ENCODE results near the gene TNFSF9. TPM values are rescaled to one million over a fixed set of nuclear protein-coding genes. Genes with fewer than 3 reads are reported as not detected.
"Not testable (repeated sequence)": the region's sequence is repeated elsewhere in the genome, so short reads cannot be mapped to it uniquely, and the experiment has no call there.

Gene TNFSF9
- total RNA-seq, 1 experiment from 2014 or later, result 35.4 TPM

DNA sequence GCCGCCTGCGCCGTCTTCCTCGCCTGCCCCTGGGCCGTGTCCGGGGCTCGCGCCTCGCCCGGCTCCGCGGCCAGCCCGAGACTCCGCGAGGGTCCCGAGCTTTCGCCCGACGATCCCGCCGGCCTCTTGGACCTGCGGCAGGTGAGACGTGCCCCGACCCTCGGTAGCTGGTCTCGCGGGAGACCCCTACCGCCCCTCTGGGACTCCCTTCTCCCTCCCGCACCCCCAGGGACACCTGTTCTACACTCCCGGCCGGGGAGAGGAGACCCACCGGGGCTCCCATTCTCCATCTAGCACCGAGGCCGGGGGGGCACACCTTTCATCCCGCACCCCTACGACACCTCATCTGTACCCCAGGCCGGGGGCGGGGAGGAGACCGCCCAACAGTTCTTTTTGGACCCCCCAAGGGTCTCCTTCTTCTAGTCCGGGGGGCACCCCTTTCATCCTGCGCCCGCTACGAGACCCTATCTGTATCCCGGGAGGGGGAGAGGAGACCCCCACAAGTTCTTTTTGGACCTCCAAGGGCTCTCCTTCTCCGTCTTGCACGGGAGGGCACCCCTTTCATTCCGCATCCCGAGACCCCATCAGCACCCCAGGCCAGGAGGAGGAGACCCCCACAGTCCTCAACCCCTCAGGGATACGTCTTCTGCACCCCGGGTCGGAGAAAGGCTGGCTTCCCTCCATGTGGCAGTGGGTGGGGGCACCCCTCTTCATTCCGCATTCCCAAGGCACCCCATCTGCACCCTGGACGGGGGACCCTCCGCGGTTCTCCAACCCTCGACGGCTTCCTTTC is 533 bp downstream of the TNFSF9 start:
- no peak for DNase-seq (ENCODE audit: extremely low read depth, low read depth)

DNA sequence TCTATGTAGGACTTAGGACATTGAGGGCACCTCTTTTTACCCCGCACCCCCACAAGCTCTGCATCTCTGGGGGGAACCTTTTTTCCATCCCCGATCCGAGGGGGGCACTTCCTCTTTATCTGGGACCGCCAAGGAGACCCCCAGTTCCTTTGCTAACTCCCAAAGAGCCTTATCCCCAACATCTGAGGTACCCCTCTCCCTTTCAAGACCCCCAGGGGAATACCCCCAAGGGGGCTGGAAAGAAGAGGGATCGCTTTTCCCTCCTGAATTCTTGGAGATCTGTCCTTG is 1.1 kb downstream of the TNFSF9 start:
- DNase-seq (ENCODE audit: extremely low read depth, low read depth), result no peak

DNA sequence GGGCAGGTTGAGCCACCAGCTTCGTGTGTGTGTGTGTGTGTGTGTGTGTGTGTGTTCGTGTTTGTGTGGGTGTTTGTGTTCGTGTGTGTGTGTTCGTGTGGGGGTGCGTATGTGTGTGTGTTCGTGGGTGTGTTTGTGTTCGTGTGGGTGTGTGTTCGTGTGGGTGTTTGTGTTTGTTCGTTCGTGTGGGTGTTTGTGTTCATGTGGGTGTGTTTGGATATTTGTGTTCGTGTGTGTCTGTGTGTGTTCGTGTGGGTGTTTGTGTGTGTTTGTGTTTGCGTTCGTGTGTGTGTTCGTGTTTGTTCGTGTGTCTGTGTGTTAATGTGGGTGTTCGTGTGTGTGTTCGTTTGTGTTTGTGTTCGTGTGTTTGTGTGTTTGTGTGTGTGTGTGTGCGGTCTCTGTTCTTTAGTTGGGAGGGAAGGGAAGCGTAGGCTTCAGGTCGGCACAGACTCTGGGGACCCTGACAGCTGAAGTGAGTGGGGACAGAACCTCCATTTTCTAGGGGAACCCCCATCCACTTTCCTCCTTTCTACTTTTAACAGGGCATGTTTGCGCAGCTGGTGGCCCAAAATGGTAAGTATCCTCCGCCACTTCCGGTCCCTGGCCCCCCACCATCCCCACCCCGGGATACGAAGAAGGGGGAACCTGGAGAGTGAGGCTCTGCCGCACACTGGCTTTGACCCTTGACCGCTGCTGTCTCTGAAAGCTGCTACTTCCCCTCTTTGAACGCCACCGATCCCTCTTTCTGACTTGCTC is 1.6 kb downstream of the TNFSF9 start:
- DNase-seq (ENCODE audit: extremely low read depth, low read depth), result no peak

DNA sequence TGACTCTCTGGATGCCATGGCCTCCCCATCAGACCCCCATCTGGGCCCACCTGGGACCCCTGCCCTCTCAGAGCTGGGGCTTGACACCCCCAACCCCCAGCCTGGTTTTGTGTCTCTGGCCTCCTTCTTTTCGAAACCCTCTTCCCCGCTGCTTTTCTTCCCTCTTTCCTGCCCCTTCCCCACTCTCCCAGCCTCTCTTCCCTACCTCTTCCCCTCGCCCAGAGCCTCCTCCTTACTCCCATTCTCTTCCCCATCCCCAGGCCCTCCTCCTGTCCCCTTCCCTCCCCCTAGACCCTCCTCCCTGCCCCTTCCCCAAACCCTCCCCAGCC is 2.1 kb downstream of the TNFSF9 start:
- DNase-seq (ENCODE audit: extremely low read depth, low read depth), result no peak

DNA sequence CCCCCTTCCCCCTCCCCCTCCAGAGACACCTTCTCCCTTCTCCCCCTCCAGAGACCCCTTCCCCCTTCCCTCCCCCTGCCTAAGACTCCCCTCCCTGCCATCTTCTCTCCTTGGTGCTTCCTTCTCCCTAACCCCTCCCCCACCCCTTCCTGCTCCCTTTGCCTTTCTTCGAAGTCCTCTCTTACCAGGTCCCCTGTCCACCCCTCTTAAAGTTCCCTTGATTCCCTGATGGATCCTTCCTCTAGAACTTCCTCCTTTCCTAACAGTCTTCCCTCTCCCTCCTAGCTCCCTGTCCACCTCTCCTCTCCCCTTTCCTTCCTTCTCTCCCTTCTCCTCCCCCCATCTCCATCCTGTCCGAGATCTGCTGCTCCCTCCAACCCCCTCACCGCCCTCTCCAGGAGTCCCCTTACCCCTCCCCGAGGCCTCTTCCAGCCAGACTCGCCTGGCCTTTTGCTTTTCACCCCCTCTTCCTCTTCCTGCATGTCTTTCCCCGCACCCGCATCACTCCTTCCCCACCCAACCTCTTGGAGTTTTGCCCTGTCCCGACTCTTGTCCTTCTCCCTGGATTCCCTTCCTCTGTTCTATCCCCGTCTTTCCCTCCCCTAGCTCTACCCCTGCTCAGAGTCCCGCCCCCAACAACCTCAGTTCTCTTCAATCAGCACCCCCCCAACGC is 3.1 kb downstream of the TNFSF9 start:
- no peak for DNase-seq (ENCODE audit: extremely low read depth, low read depth)

DNA sequence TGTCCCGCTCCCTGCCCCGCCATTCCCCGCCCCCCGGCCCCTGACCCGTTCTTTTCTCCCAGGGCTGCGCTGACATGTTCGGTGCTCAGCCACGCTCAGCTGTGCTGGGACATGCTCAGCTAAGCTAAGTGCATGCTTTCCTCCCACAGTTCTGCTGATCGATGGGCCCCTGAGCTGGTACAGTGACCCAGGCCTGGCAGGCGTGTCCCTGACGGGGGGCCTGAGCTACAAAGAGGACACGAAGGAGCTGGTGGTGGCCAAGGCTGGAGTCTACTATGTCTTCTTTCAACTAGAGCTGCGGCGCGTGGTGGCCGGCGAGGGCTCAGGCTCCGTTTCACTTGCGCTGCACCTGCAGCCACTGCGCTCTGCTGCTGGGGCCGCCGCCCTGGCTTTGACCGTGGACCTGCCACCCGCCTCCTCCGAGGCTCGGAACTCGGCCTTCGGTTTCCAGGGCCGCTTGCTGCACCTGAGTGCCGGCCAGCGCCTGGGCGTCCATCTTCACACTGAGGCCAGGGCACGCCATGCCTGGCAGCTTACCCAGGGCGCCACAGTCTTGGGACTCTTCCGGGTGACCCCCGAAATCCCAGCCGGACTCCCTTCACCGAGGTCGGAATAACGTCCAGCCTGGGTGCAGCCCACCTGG is 3.7 kb downstream of the TNFSF9 start:
- no peak for DNase-seq (ENCODE audit: extremely low read depth, low read depth)

DNA sequence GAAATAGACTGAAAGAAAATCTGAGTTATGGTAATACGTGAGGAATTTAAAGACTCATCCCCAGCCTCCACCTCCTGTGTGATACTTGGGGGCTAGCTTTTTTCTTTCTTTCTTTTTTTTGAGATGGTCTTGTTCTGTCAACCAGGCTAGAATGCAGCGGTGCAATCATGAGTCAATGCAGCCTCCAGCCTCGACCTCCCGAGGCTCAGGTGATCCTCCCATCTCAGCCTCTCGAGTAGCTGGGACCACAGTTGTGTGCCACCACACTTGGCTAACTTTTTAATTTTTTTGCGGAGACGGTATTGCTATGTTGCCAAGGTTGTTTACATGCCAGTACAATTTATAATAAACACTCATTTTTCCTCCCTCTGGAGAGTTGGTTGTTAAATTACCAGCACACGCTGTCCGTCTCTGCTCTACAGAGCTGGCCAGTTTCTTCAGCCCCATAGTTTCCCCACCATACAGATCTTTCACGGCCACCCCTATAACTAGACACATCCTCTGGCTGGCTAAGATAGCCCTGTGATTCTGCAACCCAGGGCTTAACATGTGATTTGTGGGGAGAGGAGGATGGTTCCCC is 4.8 kb downstream of the TNFSF9 start:
- no peak for DNase-seq (ENCODE audit: extremely low read depth, low read depth)

DNA sequence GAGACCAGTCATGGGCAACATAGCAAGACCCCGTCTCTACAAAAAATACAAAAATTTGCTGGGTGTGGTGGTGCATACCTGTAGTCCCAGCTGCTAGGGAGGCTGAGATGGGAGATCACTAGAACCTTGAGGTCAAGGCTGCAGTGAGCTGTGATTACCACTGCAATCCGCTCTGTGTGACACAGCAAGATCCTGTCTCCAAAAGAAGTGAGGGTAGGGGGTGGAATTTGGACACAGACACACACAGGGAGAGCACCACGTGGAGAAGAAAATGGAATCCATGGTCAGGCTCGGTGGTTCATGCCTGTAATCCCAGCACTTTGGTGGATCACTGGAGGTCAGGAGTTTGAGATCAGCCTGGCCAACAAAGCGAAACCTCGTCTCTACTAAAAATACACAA is 8.7 kb downstream of the TNFSF9 start:
- DNase-seq (ENCODE audit: extremely low read depth, low read depth), result no peak

DNA sequence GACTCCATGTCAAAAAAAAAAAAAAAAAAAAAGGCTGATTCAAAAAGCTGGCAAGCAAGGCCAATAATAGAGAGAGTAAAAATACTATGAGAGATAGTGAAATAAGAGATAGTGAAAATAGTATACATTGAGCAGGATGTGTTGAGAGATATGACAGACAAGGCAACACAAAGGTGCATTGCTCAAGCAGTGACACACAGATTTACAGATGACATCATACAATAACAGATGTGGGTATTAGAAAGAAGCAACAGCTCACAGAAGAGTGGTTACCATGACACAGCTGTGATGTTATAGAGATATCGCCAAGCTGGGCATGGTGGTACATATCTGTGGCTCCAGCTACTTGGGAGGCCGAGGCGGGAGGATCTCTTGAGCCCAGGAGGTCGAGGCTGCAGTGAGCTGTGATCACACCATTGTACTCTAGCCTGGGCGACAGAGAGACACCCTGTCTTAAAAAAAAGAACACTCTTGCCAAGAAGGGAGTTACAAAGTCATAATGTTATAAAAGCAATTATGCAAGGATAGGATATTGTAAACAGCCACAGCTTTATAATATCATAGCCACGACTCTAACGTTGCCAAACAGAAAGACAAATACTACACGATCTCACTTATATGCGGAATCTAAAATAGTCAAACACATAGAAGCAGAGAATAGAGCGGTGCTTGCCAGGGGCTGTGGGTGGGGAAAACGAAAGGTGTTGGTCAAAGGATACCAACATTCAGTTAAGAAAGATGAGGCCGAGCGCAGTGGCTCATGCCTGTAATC is 10.3 kb downstream of the TNFSF9 start:
- no peak for DNase-seq (ENCODE audit: extremely low read depth, low read depth)

DNA sequence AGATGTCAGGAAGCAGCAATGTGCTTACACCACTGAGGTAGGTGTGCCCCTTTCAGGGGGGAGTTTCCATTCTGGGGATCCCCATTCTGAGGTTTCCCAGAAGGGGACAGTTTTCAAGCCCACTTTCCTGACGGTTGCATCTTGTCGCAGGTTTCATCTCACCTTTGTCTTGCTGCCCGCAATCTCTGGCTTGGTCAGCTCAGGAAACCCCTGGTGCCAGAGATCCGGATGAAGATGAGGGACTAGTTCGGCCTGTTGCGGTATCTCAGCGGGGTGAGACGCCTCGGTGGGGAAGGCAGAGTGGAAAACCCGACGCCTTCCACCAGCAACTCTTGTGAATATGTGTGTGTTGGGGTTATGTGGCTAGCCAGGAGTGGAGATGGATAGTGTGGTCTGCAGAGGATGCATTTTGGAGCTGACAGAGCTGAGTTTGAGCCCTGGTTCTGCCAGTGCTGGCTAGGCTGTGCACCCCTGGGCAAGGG is 13.1 kb downstream of the TNFSF9 start:
- DNase-seq (ENCODE audit: extremely low read depth, low read depth), result no peak

DNA sequence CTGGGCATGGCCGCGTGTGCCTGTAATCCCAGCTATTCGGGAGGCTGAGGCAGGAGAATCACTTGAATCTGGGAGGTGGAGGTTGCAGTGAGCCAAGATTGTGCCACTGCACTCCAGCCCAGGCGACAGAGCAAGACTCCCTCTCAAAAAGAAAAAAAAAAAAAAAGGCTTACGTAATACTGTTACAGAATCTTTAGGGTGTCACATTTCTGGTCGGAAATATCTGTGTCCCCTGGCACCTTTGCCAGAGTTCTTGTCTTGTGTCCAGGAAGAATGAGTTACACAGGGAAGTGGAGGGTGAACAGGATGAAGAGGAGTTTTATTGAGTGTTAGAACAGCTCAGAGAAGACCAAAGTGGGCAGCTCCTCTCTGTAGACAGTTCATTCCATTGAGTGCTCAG is 19.9 kb downstream of the TNFSF9 start:
- DNase-seq (ENCODE audit: extremely low read depth, low read depth), result not testable (repeated sequence)

DNA sequence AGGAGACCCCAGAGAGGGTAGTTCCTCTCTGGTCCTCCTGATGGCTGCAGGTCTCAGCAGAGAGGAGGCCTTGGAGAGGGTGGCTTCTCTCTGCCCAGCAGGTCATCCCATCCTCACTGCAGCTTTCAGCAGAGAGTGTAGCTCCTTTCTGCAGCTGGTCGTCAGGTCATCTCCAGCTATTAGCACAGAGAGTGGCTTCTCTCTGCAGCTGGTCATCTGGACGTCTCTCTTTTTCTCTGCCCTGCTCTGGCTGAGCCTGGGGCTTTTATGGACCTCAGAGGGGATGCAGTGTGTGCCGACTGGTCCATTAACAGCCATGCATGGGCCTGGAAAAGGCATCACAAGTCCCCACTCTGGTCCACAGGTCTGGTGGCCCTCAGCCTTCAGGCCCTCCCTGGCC is 20.3 kb downstream of the TNFSF9 start:
- no peak for DNase-seq (ENCODE audit: extremely low read depth, low read depth)

DNA sequence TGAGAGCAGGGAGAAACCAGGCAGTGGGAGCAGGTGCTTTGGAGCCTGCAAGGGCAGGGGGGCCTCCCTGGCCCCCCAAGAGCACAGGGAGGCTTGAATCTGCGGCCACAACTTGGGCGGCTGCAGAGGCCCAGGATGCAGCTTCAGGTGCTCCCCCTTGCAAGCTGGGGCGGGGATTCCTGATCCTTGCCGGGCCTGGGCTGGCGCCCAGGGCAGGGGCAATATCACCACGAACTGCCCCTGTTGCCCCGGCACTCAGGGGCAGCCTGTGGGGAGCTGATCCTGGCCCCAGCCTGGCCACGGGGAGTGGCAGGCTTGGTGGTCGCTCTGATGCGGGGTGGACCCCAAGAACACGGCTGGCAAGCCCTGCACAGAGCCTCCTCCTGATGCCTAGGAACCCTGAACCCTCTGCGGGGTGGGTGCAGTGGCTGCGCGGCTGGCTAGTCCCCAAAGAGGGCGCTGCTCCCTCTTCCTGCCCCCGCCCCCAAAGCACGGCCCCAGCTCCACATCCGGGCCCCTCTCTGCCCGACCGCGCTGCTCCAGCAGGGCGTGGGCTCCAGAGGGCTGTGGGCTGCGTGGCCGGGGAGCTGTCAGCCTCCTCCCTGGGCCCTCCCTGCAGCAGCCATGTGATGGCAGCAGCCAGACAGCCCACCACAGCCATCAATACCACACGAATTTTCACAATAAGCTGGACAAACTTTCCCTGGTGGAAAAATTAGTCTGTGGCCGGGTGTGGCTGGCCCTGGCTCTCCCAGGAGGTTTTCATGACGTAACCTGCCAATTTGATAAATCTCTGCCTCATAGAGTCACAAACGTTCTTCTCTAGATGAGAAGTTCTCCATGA is 21.0 kb downstream of the TNFSF9 start:
- DNase-seq (ENCODE audit: extremely low read depth, low read depth), result peak; percentile 62

DNA sequence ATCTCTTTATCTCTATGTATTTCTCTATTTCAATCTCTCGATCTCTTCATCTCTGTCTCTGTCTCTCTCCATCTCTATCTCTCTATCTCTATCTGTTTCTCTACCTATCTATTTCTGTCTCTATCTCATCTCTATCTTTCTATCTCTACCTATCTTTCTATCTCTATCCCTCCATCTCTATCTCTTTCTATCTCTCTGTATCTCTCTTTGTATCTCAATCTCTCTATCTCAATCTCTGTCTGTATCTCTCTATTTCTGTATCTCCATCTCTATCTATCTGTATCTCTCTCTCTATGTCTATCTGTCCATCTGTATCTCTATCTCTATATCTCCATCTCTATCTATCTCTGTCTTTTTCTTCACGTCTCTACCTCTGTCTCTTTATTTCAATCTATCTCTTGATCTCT is 25.2 kb downstream of the TNFSF9 start:
- DNase-seq (ENCODE audit: extremely low read depth, low read depth), result no peak

DNA sequence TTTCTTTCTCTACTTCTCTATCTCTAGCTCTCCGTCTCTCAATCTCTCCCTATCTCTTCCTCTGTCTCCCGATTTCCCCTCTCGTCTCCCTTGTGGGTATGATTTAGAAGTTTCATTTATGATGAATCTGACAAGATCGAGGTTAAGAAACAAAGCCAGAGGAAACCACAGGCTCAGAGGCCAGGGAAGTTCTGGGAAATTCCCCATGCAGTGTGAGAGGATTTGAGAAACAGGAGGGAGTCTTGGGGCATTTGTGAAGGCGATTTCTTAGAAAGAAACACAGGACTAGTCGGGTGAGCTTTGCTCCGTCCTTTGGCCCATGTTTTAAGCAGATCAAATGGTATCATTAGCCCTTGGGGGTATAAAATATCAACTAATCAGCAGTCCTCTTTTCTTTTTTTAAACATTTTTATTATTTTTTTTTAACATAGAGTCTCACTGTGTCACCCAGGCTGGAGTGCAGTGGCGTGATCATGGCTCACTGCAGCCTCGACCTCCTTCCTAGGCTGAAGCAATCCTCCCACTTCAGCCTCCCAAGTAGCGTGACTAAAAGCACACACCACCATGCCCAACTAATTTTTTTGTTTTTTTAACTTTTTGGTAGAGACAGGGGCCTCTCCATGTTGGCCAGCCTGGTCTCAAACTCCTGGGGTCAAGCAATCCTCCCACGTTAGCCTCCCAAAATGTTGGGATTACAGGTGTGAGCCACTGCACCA is 25.8 kb downstream of the TNFSF9 start:
- DNase-seq (ENCODE audit: extremely low read depth, low read depth), result no peak

DNA sequence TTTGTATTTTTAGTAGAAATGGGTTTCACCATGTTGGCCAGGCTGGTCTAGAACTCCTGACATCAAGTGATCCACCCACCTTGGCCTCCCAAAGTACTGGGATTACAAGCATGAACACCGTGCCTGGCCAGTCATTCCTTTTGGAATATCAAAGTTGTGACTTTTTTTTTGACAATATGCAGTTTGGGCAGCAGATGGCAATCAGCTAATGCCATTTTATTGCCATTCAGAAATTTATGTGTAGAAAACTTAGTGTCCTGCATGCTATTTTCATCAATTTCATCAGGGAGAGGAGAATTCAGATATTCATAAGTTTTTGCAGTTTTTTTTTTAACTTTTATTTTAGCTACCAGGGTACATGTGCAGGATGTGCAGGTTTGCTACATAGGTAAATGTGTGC is 31.6 kb downstream of the TNFSF9 start:
- DNase-seq (ENCODE audit: extremely low read depth, low read depth), result not testable (repeated sequence)

DNA sequence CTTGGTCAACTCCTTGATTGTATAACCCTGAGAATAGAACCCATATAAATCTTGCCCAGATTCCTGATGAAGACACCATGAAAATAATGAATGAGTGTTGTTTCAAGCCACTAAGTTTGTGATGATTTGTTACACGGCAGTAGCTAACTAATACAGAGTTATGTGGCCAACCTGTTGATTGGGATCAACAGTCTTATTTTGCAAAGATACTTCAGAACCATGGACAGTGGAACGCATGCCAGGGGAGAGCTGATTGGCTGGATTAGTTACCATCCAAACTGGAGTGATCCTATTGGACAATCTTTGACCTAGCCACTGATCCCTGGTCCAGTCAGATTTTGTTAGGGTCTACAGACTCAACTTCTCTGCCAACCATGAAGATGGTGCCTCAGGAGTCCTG is 33.6 kb downstream of the TNFSF9 start:
- DNase-seq (ENCODE audit: extremely low read depth, low read depth), result no peak

DNA sequence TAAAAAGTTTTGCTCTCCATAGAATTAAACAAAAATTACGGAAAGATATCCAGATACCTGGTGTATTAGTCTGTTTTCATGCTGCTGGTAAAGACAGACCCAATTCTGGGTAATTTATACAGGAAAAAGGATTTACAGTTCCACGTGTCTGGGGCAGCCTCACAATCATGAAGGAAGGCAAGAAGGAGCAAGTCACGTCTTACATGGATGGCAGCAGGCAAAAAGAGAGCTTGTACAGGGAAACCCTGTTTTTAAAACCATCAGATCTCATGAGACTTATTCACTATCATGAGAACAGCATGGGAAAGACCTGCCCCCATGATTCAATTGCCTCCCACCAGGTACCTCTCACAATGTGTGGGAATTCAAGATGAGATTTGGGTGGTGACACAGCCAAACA is 35.9 kb downstream of the TNFSF9 start:
- DNase-seq (ENCODE audit: extremely low read depth, low read depth), result not testable (repeated sequence)

Data from NCI-H460 (cell line).